OCI-LY3 (cell line): ENCODE measurements around the gene COX17.

Source experiments
- EZH2phosphoT487 ChIP-seq: fragments of 200-600 bp; shearing (Covaris generic); IDR thresholded peaks from 2 replicates; pipeline ENCODE4 v1.6.1; 2018; ENCODE audit warnings: antibody characterized with exemption, mixed run types, low read depth
- TF ChIP-seq, protein P1 (sequence below): fragments of 200-600, 300-600 bp; sonication (generic); IDR thresholded peaks from 2 replicates; pipeline ENCODE4 v1.5.1; 2014; ENCODE audit warnings: antibody characterized with exemption, low read length, low read depth

DNA sequence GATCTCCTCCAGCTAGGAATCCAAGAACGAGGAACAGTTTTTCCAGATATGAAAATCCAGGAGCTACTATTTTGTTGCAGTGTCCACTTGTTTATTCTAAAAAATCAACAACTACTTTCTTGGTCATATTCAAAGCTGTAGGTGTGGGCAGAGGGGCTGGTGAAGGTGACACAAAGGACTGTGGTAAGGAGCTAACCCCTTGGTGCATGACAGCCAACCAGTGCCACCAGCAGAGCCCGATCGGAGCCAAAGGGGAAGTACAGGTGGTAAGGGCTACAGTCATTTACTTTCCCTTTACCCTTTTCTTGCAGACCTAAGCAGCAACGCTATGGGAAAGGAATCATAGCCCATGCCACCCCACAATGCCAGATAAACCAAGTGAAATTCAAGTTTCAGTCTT lies 48.8 kb downstream of the COX17 start:
- TF ChIP-seq, protein P1, sequence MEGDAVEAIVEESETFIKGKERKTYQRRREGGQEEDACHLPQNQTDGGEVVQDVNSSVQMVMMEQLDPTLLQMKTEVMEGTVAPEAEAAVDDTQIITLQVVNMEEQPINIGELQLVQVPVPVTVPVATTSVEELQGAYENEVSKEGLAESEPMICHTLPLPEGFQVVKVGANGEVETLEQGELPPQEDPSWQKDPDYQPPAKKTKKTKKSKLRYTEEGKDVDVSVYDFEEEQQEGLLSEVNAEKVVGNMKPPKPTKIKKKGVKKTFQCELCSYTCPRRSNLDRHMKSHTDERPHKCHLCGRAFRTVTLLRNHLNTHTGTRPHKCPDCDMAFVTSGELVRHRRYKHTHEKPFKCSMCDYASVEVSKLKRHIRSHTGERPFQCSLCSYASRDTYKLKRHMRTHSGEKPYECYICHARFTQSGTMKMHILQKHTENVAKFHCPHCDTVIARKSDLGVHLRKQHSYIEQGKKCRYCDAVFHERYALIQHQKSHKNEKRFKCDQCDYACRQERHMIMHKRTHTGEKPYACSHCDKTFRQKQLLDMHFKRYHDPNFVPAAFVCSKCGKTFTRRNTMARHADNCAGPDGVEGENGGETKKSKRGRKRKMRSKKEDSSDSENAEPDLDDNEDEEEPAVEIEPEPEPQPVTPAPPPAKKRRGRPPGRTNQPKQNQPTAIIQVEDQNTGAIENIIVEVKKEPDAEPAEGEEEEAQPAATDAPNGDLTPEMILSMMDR: no peak
- TF ChIP-seq EZH2phosphoT487: no peak
